HepG2 (cell line): ENCODE results near the gene ACYP2.

Source experiments
- CC2D1A ChIP-seq: sonication (generic); formaldehyde crosslinking; IDR thresholded peaks from 2 replicates; pipeline ENCODE4 v1.8.1; 2023; ENCODE audit warnings: mild to moderate bottlenecking, missing genetic modification reagents
- CTCF ChIP-seq: sonication (generic); formaldehyde crosslinking; IDR thresholded peaks from 2 replicates; pipeline ENCODE4 v1.5.0; 2020; ENCODE audit warnings: mild to moderate bottlenecking, missing genetic modification reagents, moderate library complexity
- DBP ChIP-seq: sonication (generic); formaldehyde crosslinking; IDR thresholded peaks from 2 replicates; pipeline ENCODE4 v1.4.0; 2020; ENCODE audit warnings: missing genetic modification reagents; ENCODE audit errors: not compliant biosample characterization
- PLRG1 ChIP-seq: fragments of 450-650 bp; conservative IDR thresholded peaks from 2 replicates; pipeline ENCODE4 v1.6.1; 2016
- POLR2A ChIP-seq, 2 experiments: IDR thresholded peaks; 2 replicates each; pipeline ENCODE4 v1.6.1; 2011; ENCODE audit warnings: low read depth in 2 of 2, low read length in 2 of 2, mild to moderate bottlenecking in 1 of 2, moderate library complexity in 1 of 2; ENCODE audit not compliant: insufficient read depth in 1 of 2
- RXRB ChIP-seq: IDR thresholded peaks from 2 replicates; pipeline ENCODE4 v1.6.1; 2016; ENCODE audit warnings: borderline replicate concordance, missing genetic modification reagents, missing compliant biosample characterization
- SUZ12 ChIP-seq: fragments of 150-350 bp; IDR thresholded peaks from 2 replicates; pipeline ENCODE4 v1.6.1; 2014; ENCODE audit warnings: low read depth, low read length
- ZBTB7B ChIP-seq: sonication (generic); formaldehyde crosslinking; IDR thresholded peaks from 2 replicates; pipeline ENCODE4 v1.4.0; 2020; ENCODE audit warnings: missing genetic modification reagents
- ZNF232 ChIP-seq: sonication (generic); formaldehyde crosslinking; IDR thresholded peaks from 2 replicates; pipeline ENCODE4 v1.4.0; 2020; ENCODE audit warnings: missing genetic modification reagents, borderline replicate concordance
- ZNF710 ChIP-seq: sonication (generic); formaldehyde crosslinking; IDR thresholded peaks from 2 replicates; pipeline ENCODE4 v1.5.0; 2020; ENCODE audit warnings: mild to moderate bottlenecking, missing genetic modification reagents, borderline replicate concordance

GRCh38 chr2:54330162-54330925 is 214.9 kb downstream of the ACYP2 start:
- peak; percentile 53; the same call in 1 of the 2 replicates for TF ChIP-seq ZNF710 (CRISPR knock-in tag)
- TF ChIP-seq RXRB (CRISPR knock-in tag), result peak; percentile 56
- TF ChIP-seq POLR2A (IDR thresholded peaks at IDR 0.05; ENCODE audit: insufficient read depth in 1 of 2, low read depth in 2 of 2, low read length in 2 of 2), result peak; percentile 75 to 95
- no peak for TF ChIP-seq PLRG1
- no peak for TF ChIP-seq DBP (CRISPR knock-in tag)
- TF ChIP-seq ZBTB7B (CRISPR knock-in tag), result no peak
- peak; percentile 14; the same call in 1 of the 2 replicates for TF ChIP-seq SUZ12
- peak; percentile 96 for TF ChIP-seq ZNF232 (CRISPR knock-in tag)
- TF ChIP-seq CC2D1A, result no peak
- TF ChIP-seq CTCF, result no peak; the same call in 1 of the 2 replicates
